ENCODE data around the gene TSHZ3. TPM values are rescaled to one million over a fixed set of nuclear protein-coding genes. Genes with fewer than 3 reads are reported as not detected.

TSHZ3 gene
- total RNA-seq, 4 donors from 2014 or later, result 15.0 to 18.8 (median 18.1) TPM

DNA sequence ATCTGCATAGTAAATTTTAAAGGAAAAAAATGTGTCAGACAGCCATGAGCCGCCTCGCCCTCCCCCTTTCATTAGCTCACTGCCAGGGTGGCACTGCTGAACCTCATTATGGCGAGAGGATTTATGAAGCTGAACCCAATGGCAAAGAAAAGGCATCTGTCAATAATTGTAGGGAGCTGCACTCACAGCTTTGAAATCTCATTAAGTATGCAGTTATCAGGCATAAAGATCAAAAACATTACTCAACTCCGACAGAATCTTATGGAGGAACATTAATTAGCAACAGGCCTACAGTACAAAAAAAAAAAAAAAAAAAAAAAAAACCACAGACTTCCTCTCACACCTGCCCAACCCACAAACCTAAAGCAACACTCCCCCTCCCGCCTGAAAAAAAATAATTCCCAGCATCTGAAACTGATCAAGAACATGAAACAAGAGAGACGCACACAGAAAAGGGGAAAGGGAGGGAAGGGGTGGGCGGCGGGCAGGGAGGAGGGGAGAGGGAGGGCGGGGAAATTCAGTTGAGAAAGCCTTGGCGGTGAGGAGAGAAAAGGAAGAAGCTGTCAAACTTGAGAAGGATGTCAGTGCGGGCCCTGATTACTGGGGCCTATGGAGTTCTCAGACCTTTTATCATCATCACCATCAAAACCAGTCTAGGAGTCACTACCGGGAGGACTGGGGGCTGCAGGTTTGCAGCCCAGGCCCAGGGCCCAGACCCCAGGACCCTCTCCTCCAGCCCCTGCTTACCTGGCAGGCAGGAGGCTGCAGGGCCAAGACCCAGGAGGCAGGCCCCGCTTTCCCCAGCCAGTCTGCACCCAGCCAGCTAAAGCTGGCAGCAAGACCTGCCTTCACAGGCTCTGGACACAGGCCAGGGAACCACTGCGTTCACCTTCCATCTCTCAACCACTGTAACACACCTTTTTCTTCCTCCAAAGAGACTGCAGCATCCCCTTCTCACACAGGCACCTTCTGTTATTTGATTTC lies 8.9 kb downstream of the TSHZ3 start:
- Histone ChIP-seq H3K4me3 (replicated peaks in 1 of 3) (no peak overlapping the region), H3K36me3 (no peaks in the 10 kb centered on the region), H3K9me3 (no peaks in the 10 kb centered on the region), H3K27me3 (no peaks in the 10 kb centered on the region), H3K4me1 (peaks cover 49% of the 10 kb centered on the region in 2 donors), H3K27ac (peak overlapping the region in 2 of 3 donors; percentile 14 to 62)
- TF ChIP-seq POLR2A (IDR thresholded peaks at IDR 0.05), result no peak
- TF ChIP-seq CTCF (IDR thresholded peaks at IDR 0.05), result no peak
- DNase-seq, result peak; percentile 76 to 86
- intact Hi-C loops (cut with DNase I), result no loop called here
- WGBS, 2 donors, result 64 to 68% methylated on average over 13 to 14 of the region's 14 CpGs

DNA sequence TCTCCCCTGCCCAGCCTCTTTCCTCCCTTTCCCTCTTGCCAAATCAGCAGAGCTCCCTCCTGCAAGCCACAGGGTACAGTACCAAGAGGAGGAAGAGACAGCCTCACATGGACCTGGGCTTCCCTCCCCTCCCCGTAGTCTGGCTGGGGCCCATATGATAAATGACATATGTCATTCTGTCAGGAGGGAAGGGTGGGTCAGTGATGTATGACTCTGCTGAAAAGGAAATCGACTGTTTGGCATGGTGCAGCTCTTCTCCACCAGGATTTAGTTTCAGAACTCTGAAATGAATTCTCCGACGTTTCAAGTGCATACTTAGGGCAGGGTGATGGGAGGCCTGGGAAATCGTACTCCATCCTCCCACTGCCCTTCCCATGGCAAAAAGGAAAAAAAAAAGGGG lies 9.8 kb downstream of the TSHZ3 start:
- WGBS, 2 donors, result 25 to 34% methylated on average over 5 of the region's 5 CpGs
- TF ChIP-seq CTCF (IDR thresholded peaks at IDR 0.05) (no peak), POLR2A (IDR thresholded peaks at IDR 0.05) (no peak)
- DNase-seq, result peak in 1 of 2 donors; percentile 17
- H3K4me3 ChIP-seq (replicated peaks in 1 of 3), result no peak overlapping the region
- intact Hi-C loops (cut with DNase I), result no loop called here
- H3K9me3 ChIP-seq, result no peaks in the 10 kb centered on the region
- peak overlapping the region in 2 of 3 donors; percentile 41 to 52 for H3K27ac ChIP-seq
- no peaks in the 10 kb centered on the region for H3K27me3 ChIP-seq
- peaks cover 47 to 49% of the 10 kb centered on the region in 2 donors for H3K4me1 ChIP-seq
- no peaks in the 10 kb centered on the region for H3K36me3 ChIP-seq

- peak; percentile 78 to 82 for DNase-seq
- Histone ChIP-seq H3K9me3 (no peaks in the 10 kb centered on the region), H3K4me3 (replicated peaks in 1 of 3) (no peak overlapping the region), H3K4me1 (peaks cover 42 to 46% of the 10 kb centered on the region in 2 donors), H3K36me3 (no peaks in the 10 kb centered on the region), H3K27me3 (no peaks in the 10 kb centered on the region), H3K27ac (peak overlapping the region; percentile 37 to 52 (median 41))
- TF ChIP-seq CTCF (IDR thresholded peaks at IDR 0.05) (peak; percentile 16 to 72 (median 49)), POLR2A (IDR thresholded peaks at IDR 0.05) (no peak)
- intact Hi-C loops (cut with DNase I), result no loop called here
- whole genome bisulfite sequencing, 2 donors, result 30 to 43% methylated on average over 10 of the region's 10 CpGs
Measured at GRCh38 chr19:31338069-31338776, 11.0 kb downstream of the TSHZ3 start.

DNA sequence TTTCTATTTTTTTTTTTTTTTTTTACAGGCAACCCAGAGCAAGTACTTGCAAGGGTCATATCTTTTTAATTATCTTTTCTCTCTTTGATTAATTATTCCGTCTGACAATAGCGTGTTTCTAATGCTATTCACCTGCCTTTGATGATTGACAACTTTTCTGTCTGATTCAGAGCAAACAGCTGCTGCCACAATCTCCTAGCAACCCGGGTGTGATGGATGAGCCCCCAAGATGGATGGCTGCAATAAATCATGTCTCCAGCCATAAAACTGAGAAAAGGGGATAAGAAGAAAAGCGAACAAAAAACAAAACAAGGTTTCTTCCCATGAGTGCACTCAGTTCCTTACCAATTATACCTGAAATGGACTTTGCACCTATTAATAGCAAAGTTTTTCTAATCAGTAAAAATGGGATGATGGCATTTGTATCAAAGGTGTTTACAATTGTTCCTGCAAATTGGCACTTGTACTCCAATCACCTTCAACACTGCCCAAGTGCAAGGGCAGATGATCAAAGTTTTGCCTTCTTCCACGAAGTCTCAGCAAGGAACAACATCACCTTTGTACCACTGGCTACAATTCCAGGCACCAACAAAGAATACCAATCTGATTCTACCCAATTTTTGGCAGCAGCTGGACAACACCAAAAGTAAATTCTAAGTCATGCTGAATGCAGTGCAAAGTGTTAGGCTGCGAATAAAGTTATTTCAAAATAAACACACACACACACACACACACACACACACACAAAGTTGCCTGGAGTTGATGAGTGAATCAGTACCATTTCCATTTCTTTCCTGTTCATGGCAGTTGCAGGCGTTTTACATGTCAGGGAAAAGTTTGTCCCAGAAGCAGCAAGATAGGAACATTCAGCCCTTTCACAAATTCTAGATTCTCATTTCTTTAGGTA lies 12.0 kb downstream of the TSHZ3 start:
- no peak for TF ChIP-seq POLR2A (IDR thresholded peaks at IDR 0.05)
- TF ChIP-seq CTCF (IDR thresholded peaks at IDR 0.05), result no peak
- intact Hi-C loops (cut with DNase I), result no loop called here
- Histone ChIP-seq H3K4me1 (peaks cover 42 to 46% of the 10 kb centered on the region in 2 donors), H3K27ac (no peak overlapping the region), H3K9me3 (no peaks in the 10 kb centered on the region), H3K27me3 (no peaks in the 10 kb centered on the region), H3K4me3 (replicated peaks in 1 of 3) (no peak overlapping the region), H3K36me3 (no peaks in the 10 kb centered on the region)
- DNase-seq, result no peak
- WGBS, 2 donors, result 90 to 94% methylated on average over 7 of the region's 7 CpGs
